HL-60 (cell line): ENCODE data around the gene SLC4A1.

Source experiments
- DNase-seq, 2 experiments: peaks; one replicate each; pipeline ENCODE4 v3.0.0-alpha.2; 2010 to 2020; ENCODE audit warnings: low read depth in 1 of 2, low spot score in 1 of 2
- H3K27ac ChIP-seq: fragments of 250-450 bp; sonication (Bioruptor Pico); replicated peaks from 2 replicates; pipeline ENCODE4 v1.5.1; 2020; ENCODE audit warnings: mild to moderate bottlenecking, moderate library complexity
- H3K27me3 ChIP-seq: fragments of 250-450 bp; sonication (Bioruptor Pico); 2 replicates; pipeline ENCODE4 v1.5.1; 2021; ENCODE audit warnings: mild to moderate bottlenecking, moderate library complexity; ENCODE audit not compliant: insufficient read depth, poor library complexity, severe bottlenecking
- H3K4me3 ChIP-seq: replicated peaks from 2 replicates; pipeline ENCODE4 v1.5.1; 2011; ENCODE audit warnings: mild to moderate bottlenecking, control low read depth, low read length; ENCODE audit not compliant: insufficient read depth
- CTCF ChIP-seq: IDR thresholded peaks from one replicate; pipeline ENCODE4 v1.5.1; 2011; ENCODE audit warnings: low read length, control low read depth, inconsistent platforms; ENCODE audit not compliant: insufficient read depth
- GABPA ChIP-seq: IDR thresholded peaks from 2 replicates; pipeline ENCODE4 v1.6.1; 2012; ENCODE audit warnings: low read depth
- POLR2AphosphoS5 ChIP-seq: IDR thresholded peaks from 2 replicates; pipeline ENCODE4 v1.6.1; 2012; ENCODE audit warnings: low read depth
- REST ChIP-seq: IDR thresholded peaks from 2 replicates; pipeline ENCODE4 v1.6.1; 2012; ENCODE audit warnings: low read depth; ENCODE audit not compliant: insufficient replicate concordance
- SPI1 ChIP-seq: IDR thresholded peaks from 2 replicates; pipeline ENCODE4 v1.6.1; 2012; ENCODE audit warnings: low read depth, mild to moderate bottlenecking, borderline replicate concordance

SLC4A1 gene

GRCh38 chr17:44204441-44204882, 63.5 kb downstream of the SLC4A1 start:
- DNase-seq, result peak in 1 of 2 experiments; percentile 36

GRCh38 chr17:44203731-44204440, 64.0 kb downstream of the SLC4A1 start:
- no peak overlapping the region for H3K27ac ChIP-seq

More at GRCh38 chr17:44204441-44204882, 63.5 kb downstream of the SLC4A1 start:
- TF ChIP-seq SPI1 (no peak), GABPA (no peak), POLR2AphosphoS5 (no peak), REST (no peak), CTCF (no peak)
- H3K27me3 ChIP-seq, result no peaks in the 10 kb centered on the region
- no peak overlapping the region for H3K27ac ChIP-seq
- no peak overlapping the region for H3K4me3 ChIP-seq

More at GRCh38 chr17:44203731-44204440, 64.0 kb downstream of the SLC4A1 start:
- peak in 1 of 2 experiments; percentile 75 for DNase-seq
- Histone ChIP-seq H3K4me3 (no peak overlapping the region), H3K27me3 (no peaks in the 10 kb centered on the region)
- peak; percentile 74; the same call in 1 of the 2 replicates for TF ChIP-seq SPI1
- TF ChIP-seq GABPA, result no peak
- no peak for TF ChIP-seq POLR2AphosphoS5
- TF ChIP-seq CTCF, result peak; percentile 59
- no peak for TF ChIP-seq REST
